GM21367 (cell line): ENCODE results near the gene PILRA.
"Not testable (repeated sequence)": the region's sequence is repeated elsewhere in the genome, so short reads cannot be mapped to it uniquely, and the experiment has no call there.

Source experiments
- ATAC-seq: cut with Tn5 transposase; IDR thresholded peaks from one replicate; pipeline ENCODE4 v1.9.1; 2021; ENCODE audit not compliant: unreplicated experiment

Gene PILRA

GRCh38 chr7:100357131-100357561, 16.1 kb upstream of the PILRA start:
- ATAC-seq, result no peak

GRCh38 chr7:100358027-100358856, 15.0 kb upstream of the PILRA start, which contains the start of gene PILRB:
PILRB (plus strand) TSS chr7:100358117; CDS start chr7:100358303, 186 bp downstream.
- ATAC-seq, result no peak

GRCh38 chr7:100358857-100359212, 14.5 kb upstream of the PILRA start:
- no peak for ATAC-seq

- no peak for ATAC-seq
Observed at GRCh38 chr7:100360135-100360854, 13.0 kb upstream of the PILRA start.

- ATAC-seq, result no peak
Observed at GRCh38 chr7:100363098-100363497, 10.2 kb upstream of the PILRA start.

GRCh38 chr7:100363797-100364196, 9.5 kb upstream of the PILRA start:
- ATAC-seq, result not testable (repeated sequence)

- no peak for ATAC-seq
Observed at GRCh38 chr7:100364480-100364879, 8.8 kb upstream of the PILRA start.

GRCh38 chr7:100365998-100366367, 7.3 kb upstream of the PILRA start:
- ATAC-seq, result not testable (repeated sequence)

- no peak for ATAC-seq
Observed at GRCh38 chr7:100366411-100367250, 6.7 kb upstream of the PILRA start.

GRCh38 chr7:100367251-100367620, 6.1 kb upstream of the PILRA start:
- ATAC-seq, result no peak

GRCh38 chr7:100367676-100368613, 5.3 kb upstream of the PILRA start:
- no peak for ATAC-seq

GRCh38 chr7:100369105-100369504, 4.2 kb upstream of the PILRA start:
- ATAC-seq, result peak; percentile 67

GRCh38 chr7:100370303-100370702, 3.0 kb upstream of the PILRA start:
- no peak for ATAC-seq

- no peak for ATAC-seq
Observed at GRCh38 chr7:100370746-100371145, 2.5 kb upstream of the PILRA start.

- no peak for ATAC-seq
Observed at GRCh38 chr7:100371561-100372171, 1.6 kb upstream of the PILRA start.

- no peak for ATAC-seq
Observed at GRCh38 chr7:100372256-100372655, 1.0 kb upstream of the PILRA start.

GRCh38 chr7:100372694-100373093, 593 bp upstream of the PILRA start:
- no peak for ATAC-seq

- ATAC-seq, result not testable (repeated sequence)
Observed at GRCh38 chr7:100373870-100374598, 747 bp downstream of the PILRA start.

- ATAC-seq, result no peak
Observed at GRCh38 chr7:100374601-100375000, 1.3 kb downstream of the PILRA start.
